HepG2 (cell line): Measurements from ENCODE around the gene MNT. TPM values are rescaled to one million over a fixed set of nuclear protein-coding genes. Genes with fewer than 3 reads are reported as not detected.

Experiments used
- CREB1 ChIP-seq, 2 experiments: fragments of 450-650 bp in 1 of 2; IDR thresholded peaks; 2 replicates each; pipeline ENCODE4 v1.6.1; 2016 to 2017; ENCODE audit warnings: control low read depth in 1 of 2, mild to moderate bottlenecking in 1 of 2, missing compliant biosample characterization in 1 of 2, missing genetic modification characterization in 1 of 2
- DNMT1 ChIP-seq: sonication (generic); formaldehyde crosslinking; IDR thresholded peaks from 2 replicates; pipeline ENCODE4 v1.5.1; 2020; ENCODE audit warnings: mild to moderate bottlenecking, missing genetic modification reagents
- EP300 ChIP-seq, 3 experiments: sonication (generic) in 1 of 3; formaldehyde crosslinking in 1 of 3; IDR thresholded peaks; 2 replicates each; pipeline versions ENCODE4 v1.5.1 to v1.6.1; 2011 to 2020; ENCODE audit warnings: low read depth in 2 of 3, low read length in 2 of 3, borderline replicate concordance in 1 of 3, improper control_type of control experiment in 1 of 3, mild to moderate bottlenecking in 1 of 3, missing genetic modification reagents in 1 of 3, moderate library complexity in 1 of 3
- NFAT5 ChIP-seq: sonication (generic); formaldehyde crosslinking; IDR thresholded peaks from 2 replicates; pipeline ENCODE4 v1.4.0; 2020; ENCODE audit warnings: missing genetic modification reagents
- PHB2 ChIP-seq: fragments of 450-650 bp; IDR thresholded peaks from 2 replicates; pipeline ENCODE4 v1.6.1; 2018; ENCODE audit not compliant: partially characterized antibody
- SALL2 ChIP-seq: sonication (generic); formaldehyde crosslinking; IDR thresholded peaks from 2 replicates; pipeline ENCODE4 v1.8.1; 2023; ENCODE audit warnings: mild to moderate bottlenecking, missing genetic modification reagents, inconsistent platforms
- SMAD1 ChIP-seq: sonication (generic); formaldehyde crosslinking; IDR thresholded peaks from 2 replicates; pipeline ENCODE4 v1.4.0; 2020; ENCODE audit warnings: missing genetic modification reagents, low read depth, mild to moderate bottlenecking, borderline replicate concordance
- SP140L ChIP-seq: sonication (generic); formaldehyde crosslinking; IDR thresholded peaks from 2 replicates; pipeline ENCODE4 v1.4.0; 2020; ENCODE audit warnings: missing genetic modification reagents, borderline replicate concordance
- SP4 ChIP-seq: sonication (generic); formaldehyde crosslinking; IDR thresholded peaks from 2 replicates; pipeline ENCODE4 v1.8.1; 2023; ENCODE audit warnings: mild to moderate bottlenecking, missing genetic modification reagents
- TBL1XR1 ChIP-seq: fragments of 150-350 bp; IDR thresholded peaks from 2 replicates; pipeline ENCODE4 v1.6.1; 2014; ENCODE audit warnings: borderline replicate concordance, low read length; ENCODE audit not compliant: partially characterized antibody
- ZNF180 ChIP-seq: sonication (generic); formaldehyde crosslinking; IDR thresholded peaks from 2 replicates; pipeline ENCODE4 v1.4.0; 2020; ENCODE audit warnings: low read depth, missing genetic modification reagents, borderline replicate concordance
- ZNF589 ChIP-seq: sonication (generic); formaldehyde crosslinking; conservative IDR thresholded peaks from 2 replicates; pipeline ENCODE4 v1.8.0; 2022; ENCODE audit warnings: mild to moderate bottlenecking, moderate library complexity, missing genetic modification reagents
- polyA plus RNA-seq, 8 experiments: library from polyadenylated mRNA; depleted of rRNA in 3 of 8; stranded (reverse) in 7 of 8; unstranded in 1 of 8; fragments of >200 nt; fragmentation: Illumina TruSeq in 4 of 8; extraction: Trizol in 4 of 8; gene quantifications; 2 replicates each; pipeline versions ENCODE4 v1.2.1 to v1.2.3, GENCODE V29; 2011 to 2016; ENCODE audit warnings: low read depth in 4 of 8, missing spikeins in 1 of 8, mixed read lengths in 1 of 8; ENCODE audit not compliant: insufficient read depth in 1 of 8
- total RNA-seq, 5 experiments: library from RNA; depleted of rRNA; stranded (reverse); fragments of >200 nt; fragmentation: Illumina TruSeq; extraction: Trizol; gene quantifications; 2 replicates each; pipeline ENCODE4 v1.2.3, GENCODE V29; 2016; ENCODE audit warnings: low read depth in 1 of 5
- TF ChIP-seq, protein P1 (sequence below): sonication (generic); formaldehyde crosslinking; IDR thresholded peaks from 2 replicates; pipeline ENCODE4 v1.5.0; 2020; ENCODE audit warnings: missing genetic modification reagents
- TF ChIP-seq, protein P2 (sequence below): sonication (generic); formaldehyde crosslinking; IDR thresholded peaks from 2 replicates; pipeline ENCODE4 v1.4.0; 2020; ENCODE audit warnings: missing genetic modification reagents, mild to moderate bottlenecking, borderline replicate concordance
- TF ChIP-seq, protein P3 (sequence below): sonication (generic); formaldehyde crosslinking; IDR thresholded peaks from 2 replicates; pipeline ENCODE4 v1.9.0; 2021; ENCODE audit warnings: missing genetic modification reagents, borderline replicate concordance

MNT gene
- total and polyA plus RNA-seq, 2 of the 13 experiments (the other 11 are each of a cell fraction or from before 2014, with no cell fraction given): 2.1 to 3.5 TPM

- TF ChIP-seq, protein P1, sequence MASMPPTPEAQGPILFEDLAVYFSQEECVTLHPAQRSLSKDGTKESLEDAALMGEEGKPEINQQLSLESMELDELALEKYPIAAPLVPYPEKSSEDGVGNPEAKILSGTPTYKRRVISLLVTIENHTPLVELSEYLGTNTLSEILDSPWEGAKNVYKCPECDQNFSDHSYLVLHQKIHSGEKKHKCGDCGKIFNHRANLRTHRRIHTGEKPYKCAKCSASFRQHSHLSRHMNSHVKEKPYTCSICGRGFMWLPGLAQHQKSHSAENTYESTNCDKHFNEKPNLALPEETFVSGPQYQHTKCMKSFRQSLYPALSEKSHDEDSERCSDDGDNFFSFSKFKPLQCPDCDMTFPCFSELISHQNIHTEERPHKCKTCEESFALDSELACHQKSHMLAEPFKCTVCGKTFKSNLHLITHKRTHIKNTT (CRISPR knock-in tag): no peak
- TF ChIP-seq PHB2: no peak
- TF ChIP-seq CREB1 (IDR thresholded peaks at IDR 0.05): peak; percentile 91
- TF ChIP-seq CREB1 (CRISPR knock-in tag; IDR thresholded peaks at IDR 0.05): peak; percentile 82
- TF ChIP-seq SALL2 (CRISPR knock-in tag): peak; percentile 88; the same call in 1 of the 2 replicates
- TF ChIP-seq ZNF180 (CRISPR knock-in tag): no peak
- peak; percentile 9 for TF ChIP-seq TBL1XR1
- TF ChIP-seq NFAT5 (CRISPR knock-in tag): 0 out of 2 replicates have a peak, but pooled peaks have one; percentile 40
- TF ChIP-seq DNMT1 (CRISPR knock-in tag): no peak
- no peak for TF ChIP-seq ZNF589 (CRISPR knock-in tag)
- no peak for TF ChIP-seq SMAD1
- TF ChIP-seq, protein P2, sequence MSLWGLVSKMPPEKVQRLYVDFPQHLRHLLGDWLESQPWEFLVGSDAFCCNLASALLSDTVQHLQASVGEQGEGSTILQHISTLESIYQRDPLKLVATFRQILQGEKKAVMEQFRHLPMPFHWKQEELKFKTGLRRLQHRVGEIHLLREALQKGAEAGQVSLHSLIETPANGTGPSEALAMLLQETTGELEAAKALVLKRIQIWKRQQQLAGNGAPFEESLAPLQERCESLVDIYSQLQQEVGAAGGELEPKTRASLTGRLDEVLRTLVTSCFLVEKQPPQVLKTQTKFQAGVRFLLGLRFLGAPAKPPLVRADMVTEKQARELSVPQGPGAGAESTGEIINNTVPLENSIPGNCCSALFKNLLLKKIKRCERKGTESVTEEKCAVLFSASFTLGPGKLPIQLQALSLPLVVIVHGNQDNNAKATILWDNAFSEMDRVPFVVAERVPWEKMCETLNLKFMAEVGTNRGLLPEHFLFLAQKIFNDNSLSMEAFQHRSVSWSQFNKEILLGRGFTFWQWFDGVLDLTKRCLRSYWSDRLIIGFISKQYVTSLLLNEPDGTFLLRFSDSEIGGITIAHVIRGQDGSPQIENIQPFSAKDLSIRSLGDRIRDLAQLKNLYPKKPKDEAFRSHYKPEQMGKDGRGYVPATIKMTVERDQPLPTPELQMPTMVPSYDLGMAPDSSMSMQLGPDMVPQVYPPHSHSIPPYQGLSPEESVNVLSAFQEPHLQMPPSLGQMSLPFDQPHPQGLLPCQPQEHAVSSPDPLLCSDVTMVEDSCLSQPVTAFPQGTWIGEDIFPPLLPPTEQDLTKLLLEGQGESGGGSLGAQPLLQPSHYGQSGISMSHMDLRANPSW (CRISPR knock-in tag): no peak
- TF ChIP-seq SP4 (CRISPR knock-in tag): peak; percentile 97
- TF ChIP-seq, protein P3, sequence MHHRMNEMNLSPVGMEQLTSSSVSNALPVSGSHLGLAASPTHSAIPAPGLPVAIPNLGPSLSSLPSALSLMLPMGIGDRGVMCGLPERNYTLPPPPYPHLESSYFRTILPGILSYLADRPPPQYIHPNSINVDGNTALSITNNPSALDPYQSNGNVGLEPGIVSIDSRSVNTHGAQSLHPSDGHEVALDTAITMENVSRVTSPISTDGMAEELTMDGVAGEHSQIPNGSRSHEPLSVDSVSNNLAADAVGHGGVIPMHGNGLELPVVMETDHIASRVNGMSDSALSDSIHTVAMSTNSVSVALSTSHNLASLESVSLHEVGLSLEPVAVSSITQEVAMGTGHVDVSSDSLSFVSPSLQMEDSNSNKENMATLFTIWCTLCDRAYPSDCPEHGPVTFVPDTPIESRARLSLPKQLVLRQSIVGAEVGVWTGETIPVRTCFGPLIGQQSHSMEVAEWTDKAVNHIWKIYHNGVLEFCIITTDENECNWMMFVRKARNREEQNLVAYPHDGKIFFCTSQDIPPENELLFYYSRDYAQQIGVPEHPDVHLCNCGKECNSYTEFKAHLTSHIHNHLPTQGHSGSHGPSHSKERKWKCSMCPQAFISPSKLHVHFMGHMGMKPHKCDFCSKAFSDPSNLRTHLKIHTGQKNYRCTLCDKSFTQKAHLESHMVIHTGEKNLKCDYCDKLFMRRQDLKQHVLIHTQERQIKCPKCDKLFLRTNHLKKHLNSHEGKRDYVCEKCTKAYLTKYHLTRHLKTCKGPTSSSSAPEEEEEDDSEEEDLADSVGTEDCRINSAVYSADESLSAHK (CRISPR knock-in tag): no peak
- TF ChIP-seq EP300 (IDR thresholded peaks at IDR 0.05; ENCODE audit: low read depth in 2 of 2, low read length in 2 of 2): no peak; a peak in 1 of 4 replicates
- TF ChIP-seq EP300 (CRISPR knock-in tag; IDR thresholded peaks at IDR 0.05; ENCODE audit: borderline replicate concordance): no peak
- no peak for TF ChIP-seq SP140L
Observed at GRCh38 chr17:2399572-2400473, 1.0 kb downstream of the MNT start (continued).
